Adrenal gland (tissue), 12 donors: ENCODE data around the gene HLA-DQA1. TPM values are rescaled to one million over a fixed set of nuclear protein-coding genes. Genes with fewer than 3 reads are reported as not detected.

ENCODE experiments used
- DNase-seq, 7 donors: peaks; one replicate each; pipeline ENCODE4 v3.0.0-alpha.2; 2019 to 2020
- H3K27ac ChIP-seq, 5 donors: fragments of 200-600 bp; sonication (generic) in 4 of 5; 1 replicate in 3 of 5; 2 replicates in 2 of 5; pipeline versions ENCODE4 v1.5.1 to v1.8.0; 2016 to 2020; ENCODE audit warnings: mild to moderate bottlenecking in 1 of 5
- H3K27me3 ChIP-seq: fragments of 200-600 bp; 2 replicates; pipeline ENCODE4 v1.8.0; 2021
- H3K36me3 ChIP-seq, 2 donors: fragments of 200-600 bp; replicated peaks in 1 of 2; 1 replicate in 1 of 2; 2 replicates in 1 of 2; pipeline versions ENCODE4 v1.5.1 to v1.8.0; 2018 to 2022
- H3K4me1 ChIP-seq, 2 donors: fragments of 200-600 bp; replicated peaks in 1 of 2; 1 replicate in 1 of 2; 2 replicates in 1 of 2; pipeline versions ENCODE4 v1.5.1 to v1.8.0; 2018 to 2021
- H3K4me3 ChIP-seq, 4 donors: fragments of 200-600 bp; sonication (generic) in 3 of 4; one replicate each; pipeline ENCODE4 v1.5.1; 2016 to 2018
- H3K9me3 ChIP-seq, 3 donors: fragments of 200-600 bp; sonication (generic) in 1 of 3; replicated peaks in 1 of 3; 1 replicate in 2 of 3; 2 replicates in 1 of 3; pipeline versions ENCODE4 v1.5.1 to v1.8.0; 2016 to 2021
- CTCF ChIP-seq, 6 experiments: fragments of 450-650 bp in 4 of 6; fragments of 200-600 bp in 2 of 6; sonication (generic) in 1 of 6; IDR thresholded peaks; 1 replicate in 5 of 6; 2 replicates in 1 of 6; pipeline versions ENCODE4 v1.5.1 to v1.8.0; 2016 to 2021; ENCODE audit warnings: antibody characterized with exemption in 6 of 6, mild to moderate bottlenecking in 2 of 6, moderate library complexity in 1 of 6
- POLR2A ChIP-seq, 2 donors: fragments of 450-650 bp; IDR thresholded peaks; one replicate each; pipeline ENCODE4 v1.6.1; 2017; ENCODE audit warnings: antibody characterized with exemption in 2 of 2, mild to moderate bottlenecking in 2 of 2, moderate library complexity in 1 of 2
- WGBS, 4 donors: extraction: QIAGEN DNeasy Blood & Tissue Kit in 2 of 4; methylation state at CpG; one replicate each; pipeline versions ENCODE4 v1.1.5 to v1.1.7; 2013 to 2017; 5-methylcytosine and 5-hydroxymethylcytosine counted together
- intact Hi-C, 2 donors: fragments of 100-400 bp; cut with DNase I; formaldehyde crosslinking; loops; one replicate each; pipeline versions ENCODE4 v1.14.1 to v1.15.0; 2022 to 2023
- polyA plus RNA-seq, 3 donors: library from polyadenylated mRNA; stranded (reverse); fragments of 200-250 nt in 2 of 3; fragments of 350-450 nt in 1 of 3; fragmentation: Illumina TruSeq in 1 of 3; extraction: RNeasy Lipid Tissue Mini Kit (QIAGEN cat#74804) in 1 of 3; gene quantifications; one replicate each; pipeline ENCODE4 v1.2.3, GENCODE V29; 2013 to 2014
- total RNA-seq, 9 donors: library from RNA; depleted of rRNA in 4 of 9; stranded (reverse); fragments of >200 nt in 4 of 9; fragments of 120-200 nt in 1 of 9; fragmentation: NEBNext Ultra II Directional in 1 of 9; extraction: Animal tissue kit (Norgen Biotek cat#: 25700) in 1 of 9; gene quantifications; one replicate each; pipeline versions ENCODE4 v1.1.0 to v1.2.4, GENCODE V29; 2013 to 2023
- donor health status: healthy with polysubstance abuse.
- donor health status: Bipolar disorder and iron deficiency.
- donor health status: DM: yes; HTN: yes; CAD: no.
- donor health status: DM: no; HTN: no; CAD: no.
- donor health status: DM: no; HTN: no; CAD: no.
- donor health status: DM: yes; HTN: yes; CAD: no.

The HLA-DQA1 gene
- total and polyA plus RNA-seq, 12 donors = 0.22 to 135 (median 16.0) TPM

- H3K27me3 ChIP-seq = no peaks in the 10 kb centered on the region
- no peaks in the 10 kb centered on the region for H3K9me3 ChIP-seq
- no peak overlapping the region for H3K27ac ChIP-seq
- intact Hi-C loops = no loop called here
- H3K36me3 ChIP-seq = no peaks in the 10 kb centered on the region
- WGBS, 4 donors = 34 to 83% (median 43%) methylated on average over 5 to 6 of the region's 6 CpGs
- no peaks in the 10 kb centered on the region for H3K4me1 ChIP-seq
- DNase-seq = no peak
- no peak for TF ChIP-seq POLR2A (IDR thresholded peaks at IDR 0.05)
- no peak for TF ChIP-seq CTCF (IDR thresholded peaks at IDR 0.05)
- no peak overlapping the region for H3K4me3 ChIP-seq
Observed at GRCh38 chr6:32658268-32658897, 21.2 kb downstream of the HLA-DQA1 start.

- Histone ChIP-seq H3K4me3 (no peak overlapping the region), H3K36me3 (no peaks in the 10 kb centered on the region), H3K4me1 (no peaks in the 10 kb centered on the region), H3K27ac (no peak overlapping the region), H3K27me3 (no peaks in the 10 kb centered on the region), H3K9me3 (no peaks in the 10 kb centered on the region)
- DNase-seq = no peak
- intact Hi-C loops = no loop called here
- TF ChIP-seq POLR2A (IDR thresholded peaks at IDR 0.05) (no peak), CTCF (IDR thresholded peaks at IDR 0.05) (no peak)
- WGBS, 4 donors = 38 to 54% (median 51%) methylated on average over 3 to 4 of the region's 4 CpGs
Observed at GRCh38 chr6:32659856-32660595, 22.8 kb downstream of the HLA-DQA1 start.

GRCh38 chr6:32662099-32662498, 24.9 kb downstream of the HLA-DQA1 start:
- H3K27me3 ChIP-seq = no peaks in the 10 kb centered on the region
- no peak for DNase-seq
- 0 to 96% (median 73%) methylated on average over 1 to 7 of the region's 7 CpGs; no CpG with 5 or more reads in 1 of the 4 donors for WGBS, 4 donors
- no peak for TF ChIP-seq POLR2A (IDR thresholded peaks at IDR 0.05)
- TF ChIP-seq CTCF (IDR thresholded peaks at IDR 0.05) = no peak
- no peaks in the 10 kb centered on the region for H3K36me3 ChIP-seq
- no peak overlapping the region for H3K27ac ChIP-seq
- H3K4me1 ChIP-seq = no peaks in the 10 kb centered on the region
- H3K9me3 ChIP-seq = no peaks in the 10 kb centered on the region
- H3K4me3 ChIP-seq = no peak overlapping the region
- intact Hi-C loops = no loop called here

- Histone ChIP-seq H3K27me3 (no peaks in the 10 kb centered on the region), H3K9me3 (no peaks in the 10 kb centered on the region), H3K36me3 (no peaks in the 10 kb centered on the region), H3K4me1 (no peaks in the 10 kb centered on the region), H3K27ac (no peak overlapping the region), H3K4me3 (no peak overlapping the region)
- 16 to 91% (median 44%) methylated on average over 5 of the region's 5 CpGs for WGBS, 4 donors
- intact Hi-C loops = no loop called here
- DNase-seq = no peak
- TF ChIP-seq POLR2A (IDR thresholded peaks at IDR 0.05) = no peak
- TF ChIP-seq CTCF (IDR thresholded peaks at IDR 0.05) = no peak
Observed at GRCh38 chr6:32662836-32663235, 25.6 kb downstream of the HLA-DQA1 start.
